Pulmonary artery endothelial cell (primary cell): ENCODE data around the gene SSBP3. TPM values are rescaled to one million over a fixed set of nuclear protein-coding genes. Genes with fewer than 3 reads are reported as not detected.

Experiments
- DNase-seq: peaks from one replicate; pipeline ENCODE4 v3.0.0-alpha.2; 2011; ENCODE audit warnings: low read depth, low spot score
- total RNA-seq: library from RNA; depleted of rRNA; stranded (reverse); fragments of >200 nt; gene quantifications from 2 replicates; pipeline ENCODE4 v1.2.3, GENCODE V29; 2014

SSBP3 gene
- total RNA-seq, 1 donor from 2014 or later = 12.1 TPM

- no peak for DNase-seq
Observed at GRCh38 chr1:54287176-54287650, 119.0 kb downstream of the SSBP3 start.

GRCh38 chr1:54285815-54286345 is 120.3 kb downstream of the SSBP3 start:
- DNase-seq = no peak

- no peak for DNase-seq
Observed at GRCh38 chr1:54284781-54285529, 121.2 kb downstream of the SSBP3 start.

DNA sequence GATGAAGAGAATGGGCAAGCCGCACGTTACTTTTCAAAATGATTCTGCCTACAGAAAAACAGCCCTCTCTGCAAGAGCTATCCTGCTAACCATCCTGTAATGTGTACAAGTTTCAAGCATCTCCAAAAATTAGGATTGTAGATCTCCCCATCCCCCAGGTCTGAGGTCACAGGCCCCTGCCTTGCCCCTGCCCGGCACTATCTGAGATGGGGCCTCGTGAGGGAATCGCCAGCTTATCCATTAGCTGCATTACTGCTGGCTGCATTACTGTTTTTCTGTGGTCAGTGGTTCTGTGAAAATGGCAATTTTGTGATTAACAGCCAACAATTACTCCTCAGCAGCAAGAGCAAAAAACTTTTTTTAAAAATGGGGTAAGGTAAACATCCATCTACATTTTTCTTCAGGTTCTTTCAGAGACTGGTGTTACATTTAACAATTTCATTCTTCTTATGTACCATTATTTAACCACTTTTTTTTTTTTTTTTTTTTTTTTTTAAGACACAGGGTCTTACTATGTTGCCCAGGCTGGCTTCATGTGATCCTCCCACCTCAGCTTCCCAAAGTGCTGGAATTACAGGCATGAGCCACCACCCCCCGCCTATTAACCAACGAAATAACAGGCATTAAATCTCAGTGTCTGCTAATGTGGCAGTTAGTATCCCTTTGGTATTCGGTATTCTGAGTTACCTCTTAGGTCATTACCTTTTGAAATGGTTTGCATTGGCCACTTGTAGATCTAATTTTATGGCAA is 122.4 kb downstream of the SSBP3 start:
- no peak for DNase-seq

DNA sequence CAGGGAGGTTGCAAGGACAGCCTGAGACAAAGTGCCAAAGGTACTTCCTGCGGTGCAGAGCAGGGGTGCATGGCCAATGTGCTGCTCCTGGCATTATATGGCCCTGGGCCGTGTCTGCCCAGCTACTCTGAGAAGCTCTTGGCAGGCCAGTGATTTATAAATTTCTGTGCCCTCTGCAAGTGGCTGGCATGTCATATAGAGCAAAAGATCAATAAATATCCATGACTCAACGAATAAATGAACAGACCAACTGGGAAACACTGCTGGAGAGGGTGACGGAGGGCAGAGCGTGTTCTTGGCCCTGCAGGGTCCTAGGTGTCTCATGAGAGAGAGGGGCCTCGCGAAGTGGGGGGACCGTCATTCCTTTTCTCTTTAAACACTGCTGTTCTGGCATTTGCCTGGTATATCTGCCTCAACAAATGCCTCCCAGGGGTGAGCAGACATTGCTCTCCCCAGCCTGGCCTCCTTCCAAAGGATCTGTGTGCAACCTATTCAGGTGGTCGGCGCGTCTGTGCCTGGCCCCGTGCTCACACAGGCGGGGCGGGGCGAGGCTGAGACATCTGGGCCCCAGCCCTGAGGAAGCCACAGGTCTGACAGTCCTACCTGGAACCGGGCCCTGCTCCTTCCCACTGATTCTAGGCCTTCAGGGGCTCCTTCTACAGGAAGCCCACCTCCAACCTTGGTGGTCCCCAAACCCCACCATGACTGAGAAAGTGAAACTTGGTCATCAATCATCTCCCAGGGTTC is 123.9 kb downstream of the SSBP3 start:
- DNase-seq = no peak

GRCh38 chr1:54280651-54281050 is 125.5 kb downstream of the SSBP3 start:
- DNase-seq = no peak

DNA sequence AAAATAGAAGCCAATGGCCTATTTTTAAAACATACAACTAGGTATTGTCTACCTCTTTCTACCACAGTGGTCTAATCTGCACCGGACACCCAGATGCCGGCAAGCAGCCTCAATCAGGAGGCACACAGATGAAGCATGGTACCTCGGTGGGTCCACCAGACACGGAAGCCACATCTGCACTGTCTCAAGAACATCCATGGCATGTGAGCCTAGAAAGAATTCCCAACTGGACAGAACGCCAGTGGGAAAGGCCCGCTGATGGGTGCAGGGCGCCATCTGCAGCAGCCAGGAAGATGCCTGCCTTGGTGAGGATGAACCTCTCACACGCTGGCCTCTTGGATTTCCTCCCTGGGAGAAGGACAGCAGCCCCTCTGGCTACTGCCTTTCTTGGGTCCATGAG is 126.7 kb downstream of the SSBP3 start:
- no peak for DNase-seq

GRCh38 chr1:54278941-54279422 is 127.2 kb downstream of the SSBP3 start:
- no peak for DNase-seq

DNA sequence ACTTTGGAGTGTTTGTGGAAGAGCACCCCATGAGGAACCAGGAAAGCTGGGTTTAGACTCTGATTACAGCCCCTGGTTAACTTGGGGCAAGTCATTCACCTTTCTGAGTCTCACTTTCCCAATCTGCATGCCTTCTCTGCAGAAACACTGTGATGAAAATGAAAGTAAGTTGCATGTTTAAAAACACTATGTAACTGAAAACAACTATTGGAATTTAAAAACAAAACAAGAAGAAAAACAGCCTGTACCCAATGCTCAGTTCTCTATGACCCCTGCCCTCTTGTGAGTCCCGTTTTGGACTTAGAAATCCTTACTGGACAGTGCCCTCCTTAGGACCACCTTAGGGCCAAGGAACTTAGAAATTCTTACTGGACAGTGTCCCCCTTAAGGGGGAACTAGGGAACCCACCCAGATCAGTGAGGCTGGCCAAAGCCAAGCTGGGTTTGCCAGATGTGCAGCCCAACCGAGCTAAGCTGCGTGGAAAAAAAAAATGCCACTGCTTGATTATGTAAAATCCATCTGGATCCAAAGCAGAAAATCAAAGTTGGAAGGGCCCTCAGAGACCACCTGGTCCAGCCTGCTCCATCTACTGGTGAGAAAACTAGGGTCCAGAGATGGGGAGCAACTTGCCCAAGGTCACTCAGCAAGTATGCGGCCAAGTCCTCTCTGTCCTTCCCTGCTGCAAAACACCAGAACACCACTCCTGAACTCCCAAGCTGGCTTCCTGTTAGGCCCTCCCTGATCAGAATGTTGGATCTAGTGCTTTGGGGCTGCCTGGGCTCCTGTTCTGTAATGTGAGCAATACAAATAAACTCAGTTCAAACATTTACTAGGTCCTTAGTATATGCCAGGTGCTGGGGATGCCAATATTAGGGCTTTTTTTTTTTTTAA is 128.5 kb downstream of the SSBP3 start:
- no peak for DNase-seq

- DNase-seq = no peak
Observed at GRCh38 chr1:54276617-54277450, 129.4 kb downstream of the SSBP3 start.

DNA sequence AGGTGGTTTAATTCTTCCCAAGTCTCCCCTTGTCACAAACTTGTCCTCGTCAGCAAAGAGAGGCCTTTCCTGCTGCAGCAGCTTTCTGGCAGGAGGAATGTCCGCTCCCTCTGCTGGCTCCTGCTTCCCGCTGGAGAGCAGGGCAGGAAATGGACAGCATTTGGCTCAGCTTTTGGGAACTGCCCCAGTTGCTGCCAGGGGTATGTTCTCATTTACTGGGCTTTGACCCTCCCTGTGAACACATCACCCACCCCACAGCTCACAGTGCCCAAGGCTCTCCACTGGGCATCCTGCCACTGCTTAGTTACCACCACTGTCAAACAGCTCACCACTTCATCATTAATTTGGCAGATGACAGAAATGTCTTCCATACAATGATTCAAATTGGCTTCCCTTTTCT is 130.8 kb downstream of the SSBP3 start:
- no peak for DNase-seq

GRCh38 chr1:54274881-54275280 is 131.3 kb downstream of the SSBP3 start:
- DNase-seq = no peak

GRCh38 chr1:54274448-54274847 is 131.7 kb downstream of the SSBP3 start:
- DNase-seq = no peak

DNA sequence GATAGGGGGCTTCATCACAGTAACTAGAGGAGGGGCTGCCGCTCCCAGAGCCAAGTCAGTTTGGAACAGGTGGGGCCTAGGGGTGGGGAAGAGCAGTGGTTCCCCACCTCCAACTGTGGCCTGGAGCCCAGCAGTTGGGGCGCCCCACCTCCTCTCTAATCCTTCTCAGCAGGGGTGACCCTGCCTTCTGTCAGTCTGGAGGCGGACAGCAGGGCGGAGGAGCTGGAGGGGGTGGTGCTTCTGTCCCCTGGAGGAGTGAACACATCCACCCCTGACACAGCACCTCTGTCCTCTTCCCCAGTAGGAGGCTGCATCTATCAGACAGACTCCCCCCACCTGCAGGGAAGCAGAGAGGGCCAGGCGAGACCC is 132.4 kb downstream of the SSBP3 start:
- no peak for DNase-seq

- DNase-seq = no peak
Observed at GRCh38 chr1:54273092-54273794, 133.0 kb downstream of the SSBP3 start.

DNA sequence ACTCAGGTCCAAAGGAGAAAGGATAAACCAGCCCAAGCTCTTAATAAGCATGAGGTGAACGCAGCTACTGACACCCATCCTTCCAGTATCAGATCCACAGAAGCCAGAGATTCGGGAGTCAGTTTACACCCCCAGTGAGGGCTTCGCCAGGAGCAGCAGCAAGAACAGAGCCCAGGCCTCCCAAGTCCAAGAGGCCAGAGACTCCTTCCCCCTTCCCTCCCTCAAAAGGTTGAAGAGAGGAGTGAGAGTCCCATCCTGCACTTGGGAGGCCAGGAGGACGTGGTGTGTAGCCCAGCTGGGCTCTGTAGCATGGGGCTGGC is 133.5 kb downstream of the SSBP3 start:
- DNase-seq = no peak

GRCh38 chr1:54272134-54272533 is 134.1 kb downstream of the SSBP3 start:
- no peak for DNase-seq

GRCh38 chr1:54271341-54271740 is 134.9 kb downstream of the SSBP3 start:
- DNase-seq = no peak

DNA sequence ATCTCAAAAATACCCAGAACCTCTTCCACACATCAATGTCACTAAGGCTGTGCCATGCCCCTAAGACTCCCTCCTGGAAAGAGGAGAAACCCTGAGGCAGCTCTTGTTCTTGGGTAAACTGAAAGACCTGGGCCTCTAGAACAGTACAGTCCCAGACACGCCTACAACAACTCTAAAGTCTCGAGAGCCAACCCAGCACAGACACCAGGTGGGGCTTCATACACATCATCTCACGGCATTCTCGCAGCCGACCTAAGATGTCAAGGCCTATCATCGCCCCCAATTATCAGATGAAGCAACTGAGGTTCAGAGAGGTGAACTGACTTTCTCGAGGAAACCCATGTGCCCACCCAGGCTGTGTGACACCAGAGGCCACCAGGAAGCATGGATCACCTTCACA is 135.7 kb downstream of the SSBP3 start:
- DNase-seq = no peak
